GM19328 (cell line): ENCODE measurements around the gene PFDN2.

ENCODE experiments used
- ATAC-seq: cut with Tn5 transposase; IDR thresholded peaks from one replicate; pipeline ENCODE4 v1.9.1; 2021; ENCODE audit warnings: mild to moderate bottlenecking, moderate library complexity; ENCODE audit not compliant: unreplicated experiment

PFDN2 gene

GRCh38 chr1:161061419-161061818 is 56.4 kb downstream of the PFDN2 start:
- ATAC-seq, result no peak

DNA sequence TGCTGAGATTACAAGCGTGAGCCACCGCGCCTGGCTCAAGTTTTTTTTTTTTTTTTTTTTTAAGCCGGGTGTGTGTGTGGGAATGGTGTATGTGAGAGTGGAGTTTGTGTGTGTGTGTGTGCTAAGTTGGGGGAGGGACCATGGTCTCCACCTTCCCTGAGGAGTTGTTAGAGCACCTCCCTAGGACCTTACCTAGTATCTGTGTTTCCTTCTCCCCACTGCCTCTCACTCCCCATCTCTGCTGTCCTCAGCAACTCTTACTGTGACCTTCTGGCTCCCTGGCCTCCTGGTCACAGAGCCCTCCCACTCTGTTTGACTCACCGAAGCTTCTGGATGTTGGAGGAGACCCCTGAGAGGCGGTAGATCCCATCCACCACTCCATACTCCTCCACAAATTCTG is 58.5 kb downstream of the PFDN2 start:
- no peak for ATAC-seq

DNA sequence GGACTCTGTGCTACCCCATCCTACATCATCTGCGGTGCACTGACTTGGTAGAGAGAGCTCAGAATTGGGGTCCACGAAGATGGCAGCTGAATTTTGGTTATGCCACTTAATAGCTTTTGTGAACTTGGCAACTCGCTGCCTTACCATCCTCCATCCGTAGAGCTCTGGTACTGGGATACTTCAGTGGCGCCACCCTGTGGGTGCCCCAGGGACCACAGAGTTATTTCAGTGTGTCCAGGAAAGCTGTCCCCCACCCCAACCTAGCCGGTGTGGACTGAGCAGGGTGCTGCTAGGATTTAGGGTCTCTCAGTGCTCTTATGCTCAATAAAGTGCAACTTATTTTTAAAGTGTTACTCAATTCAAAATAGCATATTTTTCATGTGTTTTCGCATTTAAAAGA is 63.0 kb downstream of the PFDN2 start:
- no peak for ATAC-seq

DNA sequence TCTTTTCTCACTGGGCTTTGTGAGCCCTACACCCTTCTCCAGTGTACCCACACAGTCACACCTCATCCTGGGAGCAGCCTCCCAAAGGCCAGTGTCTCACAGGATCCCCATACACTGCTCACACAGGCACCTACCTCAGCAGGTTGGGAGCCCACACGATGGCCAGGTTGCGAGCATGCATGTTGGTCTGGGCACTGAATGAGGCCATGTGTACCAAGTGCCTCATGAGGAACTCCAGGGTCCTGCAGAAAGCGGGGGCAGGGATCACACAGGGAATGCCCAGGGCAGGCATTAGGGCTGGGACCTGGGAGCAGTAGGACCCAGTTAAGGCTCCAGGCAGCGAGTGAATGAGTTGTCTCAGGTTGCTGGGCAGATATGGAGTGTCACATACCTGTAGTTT is 63.6 kb downstream of the PFDN2 start:
- no peak for ATAC-seq

DNA sequence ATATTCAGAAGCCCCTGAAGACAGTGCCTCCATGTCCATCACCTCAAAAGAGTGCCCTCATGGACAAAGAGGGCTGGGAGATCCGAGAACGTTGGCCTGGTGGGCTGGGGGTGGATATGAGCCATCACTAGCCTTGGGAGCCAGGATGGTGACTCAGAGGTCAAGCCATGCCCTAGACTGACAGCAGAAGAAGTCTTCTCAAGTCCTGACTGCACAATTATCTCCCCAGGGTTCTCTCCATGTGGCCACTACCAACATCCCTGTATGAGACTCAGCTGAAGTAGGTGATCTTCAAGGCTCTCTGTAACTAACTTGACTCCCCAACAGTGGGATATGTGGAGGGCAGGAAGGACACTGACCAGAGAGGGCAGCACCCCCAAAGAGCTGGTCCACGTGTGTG is 64.9 kb downstream of the PFDN2 start:
- no peak for ATAC-seq

- no peak for ATAC-seq
These were observed 66.6 kb downstream of the PFDN2 start for GRCh38 chr1:161051219-161051618.
